Ishikawa (cell line): Measurements from ENCODE around the gene STYK1.
A peak's percentile ranks its signal among the peaks of the same experiment; 100 is the strongest.

Source experiments
- CEBPB ChIP-seq: IDR thresholded peaks from 2 replicates; pipeline ENCODE4 v1.6.1; 2012
- CREB1 ChIP-seq: IDR thresholded peaks from 2 replicates; pipeline ENCODE4 v1.6.1; 2012; ENCODE audit warnings: low read depth
- EGR1 ChIP-seq: IDR thresholded peaks from 2 replicates; pipeline ENCODE4 v1.6.1; 2012
- EP300 ChIP-seq: IDR thresholded peaks from 2 replicates; pipeline ENCODE4 v1.6.1; 2012; ENCODE audit warnings: borderline replicate concordance
- FOXM1 ChIP-seq: IDR thresholded peaks from 2 replicates; pipeline ENCODE4 v1.6.1; 2012; ENCODE audit warnings: low read depth, borderline replicate concordance
- MAX ChIP-seq: IDR thresholded peaks from 2 replicates; pipeline ENCODE4 v1.6.1; 2012
- NFIC ChIP-seq: IDR thresholded peaks from 2 replicates; pipeline ENCODE4 v1.6.1; 2012
- RAD21 ChIP-seq: IDR thresholded peaks from 2 replicates; pipeline ENCODE4 v1.6.1; 2012; ENCODE audit warnings: low read depth
- REST ChIP-seq: IDR thresholded peaks from 2 replicates; pipeline ENCODE4 v1.6.1; 2012; ENCODE audit warnings: low read depth, mild to moderate bottlenecking
- TAF1 ChIP-seq: IDR thresholded peaks from 2 replicates; pipeline ENCODE4 v1.6.1; 2012; ENCODE audit warnings: low read depth, mild to moderate bottlenecking
- TCF12 ChIP-seq: IDR thresholded peaks from 2 replicates; pipeline ENCODE4 v1.6.1; 2012; ENCODE audit warnings: low read depth
- TEAD4 ChIP-seq: IDR thresholded peaks from 2 replicates; pipeline ENCODE4 v1.6.1; 2012
- USF1 ChIP-seq: IDR thresholded peaks from 2 replicates; pipeline ENCODE4 v1.6.1; 2012
- YY1 ChIP-seq: IDR thresholded peaks from 2 replicates; pipeline ENCODE4 v1.6.1; 2012; ENCODE audit warnings: low read depth
- ZBTB7A ChIP-seq: IDR thresholded peaks from 2 replicates; pipeline ENCODE4 v1.6.1; 2012; ENCODE audit warnings: low read depth

The STYK1 gene

GRCh38 chr12:10720974-10721650 lies 47.3 kb upstream of the STYK1 start:
- TF ChIP-seq FOXM1 (no peak), RAD21 (no peak), EP300 (no peak), USF1 (no peak), REST (no peak), NFIC (no peak)

GRCh38 chr12:10719482-10719881 lies 45.6 kb upstream of the STYK1 start:
- TF ChIP-seq YY1, result no peak
- no peak for TF ChIP-seq MAX
- TF ChIP-seq TEAD4, result no peak
- TF ChIP-seq NFIC, result no peak
- no peak for TF ChIP-seq EP300
- TF ChIP-seq CREB1, result no peak
- no peak for TF ChIP-seq FOXM1
- no peak for TF ChIP-seq TCF12
- TF ChIP-seq REST, result no peak
- no peak for TF ChIP-seq EGR1

GRCh38 chr12:10718279-10718821 lies 44.5 kb upstream of the STYK1 start:
- TF ChIP-seq TCF12, result no peak

GRCh38 chr12:10717410-10717809 lies 43.6 kb upstream of the STYK1 start:
- TF ChIP-seq FOXM1, result no peak

- TF ChIP-seq NFIC (no peak), CEBPB (no peak), EP300 (0 out of 2 replicates have a peak, but pooled peaks have one; percentile 32), TCF12 (peak; percentile 25; the same call in 1 of the 2 replicates), FOXM1 (no peak), ZBTB7A (no peak), REST (no peak), YY1 (0 out of 2 replicates have a peak, but pooled peaks have one; percentile 35), USF1 (no peak), TAF1 (no peak), TEAD4 (0 out of 2 replicates have a peak, but pooled peaks have one; percentile 30), MAX (0 out of 2 replicates have a peak, but pooled peaks have one; percentile 24), RAD21 (no peak), EGR1 (no peak), CREB1 (no peak)
Observed at GRCh38 chr12:10716704-10717315, 43.0 kb upstream of the STYK1 start.
